Measurements from ENCODE around the gene PAK2. TPM values are rescaled to one million over a fixed set of nuclear protein-coding genes. Genes with fewer than 3 reads are reported as not detected.
"Not testable (repeated sequence)": the region's sequence is repeated elsewhere in the genome, so short reads cannot be mapped to it uniquely, and the experiment has no call there.

Gene PAK2
- total RNA-seq, 1 experiment from 2014 or later = 69.6 TPM

DNA sequence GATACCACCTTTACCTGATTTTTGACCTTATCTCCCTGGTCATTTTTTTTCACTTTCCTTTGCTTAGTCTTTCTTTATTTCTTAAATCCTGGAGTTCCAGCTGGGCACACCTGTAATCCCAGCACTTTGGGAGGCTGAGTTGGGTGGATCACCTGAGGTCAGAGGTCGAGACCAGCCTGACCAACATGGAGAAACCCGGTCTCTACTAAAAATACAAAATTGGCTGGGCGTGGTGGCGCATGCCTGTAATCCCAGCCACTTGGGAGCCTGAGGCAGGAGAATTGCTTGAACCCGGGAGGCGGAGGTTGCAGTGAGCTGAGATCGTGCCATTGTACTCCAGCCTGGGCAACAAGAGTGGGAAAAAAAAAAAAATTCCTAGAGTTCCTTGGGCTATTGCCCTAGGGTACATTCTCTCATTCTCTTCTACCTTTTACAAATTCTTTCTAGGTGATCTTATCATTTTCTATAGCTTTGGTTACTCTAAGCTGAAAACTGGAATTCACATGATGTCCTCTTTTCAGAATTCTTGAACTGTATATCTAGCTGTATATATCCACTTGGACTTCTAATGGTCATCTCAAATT is 134.9 kb downstream of the PAK2 start:
- CTCF ChIA-PET; RAD21 ChIA-PET (ENCODE audit: low non-redundant PET in 1 of 2, low total read pairs in 2 of 2, uncharacterized antibody in 2 of 2, unreplicated experiment in 2 of 2); H3K9ac ChIP-seq (ENCODE audit: low read length); H3K9me3 ChIP-seq (ENCODE audit: control insufficient read depth in 1 of 2, insufficient read depth in 1 of 2, low read depth in 1 of 2, low read length in 2 of 2); H3K27ac ChIP-seq (ENCODE audit: low read depth, low read length); DNase-seq (ENCODE audit: low read depth, low spot score); BruUV-seq (replicated peaks); H2AFZ ChIP-seq (ENCODE audit: low read depth, low read length, poor library complexity, severe bottlenecking); H3K4me1 ChIP-seq (ENCODE audit: control insufficient read depth in 1 of 2, insufficient read depth in 2 of 2, low read length in 2 of 2); ATAC-seq; H3K4me2 ChIP-seq (ENCODE audit: low read length); H3K9me2 ChIP-seq (ENCODE audit: insufficient read depth); H3K36me3 ChIP-seq (ENCODE audit: control insufficient read depth in 1 of 2, insufficient read depth in 2 of 2, low read length in 2 of 2); H3K27me3 ChIP-seq (ENCODE audit: insufficient read depth, low read length); H3K4me3 ChIP-seq (replicated peaks in 1 of 2; ENCODE audit: low read depth in 1 of 2, low read length in 2 of 2); POLR2A ChIA-PET; intact Hi-C loops (cut with micrococcal nuclease): not testable (repeated sequence)
- Histone ChIP-seq H3K79me2 (ENCODE audit: insufficient read depth, low read length) (peaks cover 99% of the 10 kb centered on the region), H4K20me1 (ENCODE audit: insufficient read depth) (peaks cover 16% of the 10 kb centered on the region; the same call in 1 of the 2 replicates)

DNA sequence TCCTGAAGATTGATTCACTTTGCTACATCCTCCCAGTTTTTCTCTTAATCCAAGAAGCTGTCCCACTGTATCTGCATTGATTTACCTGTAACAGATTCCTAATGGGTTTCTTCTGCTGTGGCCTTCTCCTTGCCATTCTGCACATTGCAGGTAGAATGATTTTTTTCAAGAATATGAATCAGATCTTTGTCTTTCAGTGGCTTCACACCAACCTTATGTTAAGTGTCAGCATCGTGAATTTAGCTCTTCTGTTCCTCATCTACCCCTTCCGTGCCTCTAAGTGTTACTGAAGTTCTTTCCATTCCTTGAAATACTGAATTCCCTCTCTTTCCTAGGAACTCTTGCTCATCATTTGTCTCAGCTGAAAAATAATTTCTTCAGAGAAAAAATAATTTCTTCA is 135.6 kb downstream of the PAK2 start:
- CTCF ChIA-PET = no interaction called here
- intact Hi-C loops (cut with micrococcal nuclease) = no loop called here
- no TSS peak for BruUV-seq (replicated peaks)

More for the DNA sequence above, 135.6 kb downstream of the PAK2 start:
- Histone ChIP-seq H3K9me2 (ENCODE audit: insufficient read depth) (no peaks in the 10 kb centered on the region), H3K79me2 (ENCODE audit: insufficient read depth, low read length) (peaks cover 99% of the 10 kb centered on the region), H3K4me2 (ENCODE audit: low read length) (no peak overlapping the region), H3K4me1 (ENCODE audit: control insufficient read depth in 1 of 2, insufficient read depth in 2 of 2, low read length in 2 of 2) (no peaks in the 10 kb centered on the region), H3K27me3 (ENCODE audit: insufficient read depth, low read length) (no peaks in the 10 kb centered on the region), H2AFZ (ENCODE audit: low read depth, low read length, poor library complexity, severe bottlenecking) (no peak overlapping the region), H3K9me3 (ENCODE audit: control insufficient read depth in 1 of 2, insufficient read depth in 1 of 2, low read depth in 1 of 2, low read length in 2 of 2) (no peaks in the 10 kb centered on the region), H4K20me1 (ENCODE audit: insufficient read depth) (peaks cover 16% of the 10 kb centered on the region; the same call in 1 of the 2 replicates), H3K9ac (ENCODE audit: low read length) (no peak overlapping the region), H3K27ac (ENCODE audit: low read depth, low read length) (no peak overlapping the region), H3K36me3 (ENCODE audit: control insufficient read depth in 1 of 2, insufficient read depth in 2 of 2, low read length in 2 of 2) (no peaks in the 10 kb centered on the region), H3K4me3 (replicated peaks in 1 of 2; ENCODE audit: low read depth in 1 of 2, low read length in 2 of 2) (no peak overlapping the region)
- ChIA-PET RAD21 (ENCODE audit: low non-redundant PET in 1 of 2, low total read pairs in 2 of 2, uncharacterized antibody in 2 of 2, unreplicated experiment in 2 of 2) (no interaction called here), POLR2A (no interaction called here)
- DNase-seq (ENCODE audit: low read depth, low spot score) = no peak
- TF ChIP-seq POLR2AphosphoS5 (IDR thresholded peaks at IDR 0.05; ENCODE audit: low read depth, low read length) (no peak), FOSL1 (IDR thresholded peaks at IDR 0.05; ENCODE audit: low read depth) (no peak), SRF (IDR thresholded peaks at IDR 0.05; ENCODE audit: low read depth) (no peak), YY1 (IDR thresholded peaks at IDR 0.05; ENCODE audit: extremely low read depth, insufficient replicate concordance, low read depth, low read length) (no peak), TCF7L2 (IDR thresholded peaks at IDR 0.05; ENCODE audit: borderline replicate concordance, extremely low read depth, insufficient read depth, insufficient read length) (no peak), POLR2A (IDR thresholded peaks at IDR 0.05; ENCODE audit: borderline replicate concordance, extremely low read depth, insufficient read depth, insufficient read length) (no peak), EGR1 (IDR thresholded peaks at IDR 0.05; ENCODE audit: low read depth) (no peak), ELF1 (IDR thresholded peaks at IDR 0.05; ENCODE audit: borderline replicate concordance, low read depth) (no peak), ZNF274 (IDR thresholded peaks at IDR 0.05; ENCODE audit: low read depth, low read length) (no peak), RAD21 (IDR thresholded peaks at IDR 0.05; ENCODE audit: low read depth) (no peak), SP1 (IDR thresholded peaks at IDR 0.05; ENCODE audit: low read depth) (no peak), CBX3 (IDR thresholded peaks at IDR 0.05; ENCODE audit: low read depth) (no peak), SIN3A (IDR thresholded peaks at IDR 0.05; ENCODE audit: low read depth) (no peak), ZFX (IDR thresholded peaks at IDR 0.05) (no peak), CEBPB (IDR thresholded peaks at IDR 0.05; ENCODE audit: low read depth) (no peak), EZH2 (IDR thresholded peaks at IDR 0.05) (no peak)
- TF ChIP-seq, protein P1, sequence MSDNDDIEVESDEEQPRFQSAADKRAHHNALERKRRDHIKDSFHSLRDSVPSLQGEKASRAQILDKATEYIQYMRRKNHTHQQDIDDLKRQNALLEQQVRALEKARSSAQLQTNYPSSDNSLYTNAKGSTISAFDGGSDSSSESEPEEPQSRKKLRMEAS (IDR thresholded peaks at IDR 0.05) = no peak
- TF ChIP-seq, protein P2, sequence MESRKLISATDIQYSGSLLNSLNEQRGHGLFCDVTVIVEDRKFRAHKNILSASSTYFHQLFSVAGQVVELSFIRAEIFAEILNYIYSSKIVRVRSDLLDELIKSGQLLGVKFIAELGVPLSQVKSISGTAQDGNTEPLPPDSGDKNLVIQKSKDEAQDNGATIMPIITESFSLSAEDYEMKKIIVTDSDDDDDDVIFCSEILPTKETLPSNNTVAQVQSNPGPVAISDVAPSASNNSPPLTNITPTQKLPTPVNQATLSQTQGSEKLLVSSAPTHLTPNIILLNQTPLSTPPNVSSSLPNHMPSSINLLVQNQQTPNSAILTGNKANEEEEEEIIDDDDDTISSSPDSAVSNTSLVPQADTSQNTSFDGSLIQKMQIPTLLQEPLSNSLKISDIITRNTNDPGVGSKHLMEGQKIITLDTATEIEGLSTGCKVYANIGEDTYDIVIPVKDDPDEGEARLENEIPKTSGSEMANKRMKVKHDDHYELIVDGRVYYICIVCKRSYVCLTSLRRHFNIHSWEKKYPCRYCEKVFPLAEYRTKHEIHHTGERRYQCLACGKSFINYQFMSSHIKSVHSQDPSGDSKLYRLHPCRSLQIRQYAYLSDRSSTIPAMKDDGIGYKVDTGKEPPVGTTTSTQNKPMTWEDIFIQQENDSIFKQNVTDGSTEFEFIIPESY (IDR thresholded peaks at IDR 0.05; ENCODE audit: extremely low read depth, insufficient replicate concordance, low read length) = no peak
- TF ChIP-seq, protein P3, sequence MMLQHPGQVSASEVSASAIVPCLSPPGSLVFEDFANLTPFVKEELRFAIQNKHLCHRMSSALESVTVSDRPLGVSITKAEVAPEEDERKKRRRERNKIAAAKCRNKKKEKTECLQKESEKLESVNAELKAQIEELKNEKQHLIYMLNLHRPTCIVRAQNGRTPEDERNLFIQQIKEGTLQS (IDR thresholded peaks at IDR 0.05) = no peak
- no peak for ATAC-seq

All from HCT116 (cell line).